ENCODE data around the gene CCDC66.

Gene CCDC66

DNA sequence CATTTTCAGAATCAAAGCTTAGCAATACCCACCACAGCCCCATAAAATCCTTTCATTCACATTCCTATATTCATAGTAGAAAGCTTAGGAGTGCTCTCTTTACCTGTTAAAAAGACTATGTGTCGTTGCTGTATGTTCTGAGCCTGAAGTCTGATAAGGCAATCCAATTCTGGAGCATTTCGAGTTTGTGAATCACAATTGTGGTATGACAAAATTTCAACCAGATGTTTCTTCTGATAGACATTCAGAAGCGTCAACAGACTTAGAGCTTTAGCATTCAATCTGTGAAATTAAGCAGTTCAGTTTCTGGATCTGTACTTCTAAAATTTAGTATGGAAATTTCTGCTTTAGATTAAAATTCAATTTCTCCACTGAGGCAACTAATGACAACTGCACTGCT is 67.8 kb downstream of the CCDC66 start:
- TF ChIP-seq POLR2A (IDR thresholded peaks at IDR 0.05; ENCODE audit: low read depth, low read length) = no peak
- TF ChIP-seq TAF1 (IDR thresholded peaks at IDR 0.05; ENCODE audit: borderline replicate concordance, low read depth, low read length) = no peak
- no peak for TF ChIP-seq POLR2AphosphoS5 (IDR thresholded peaks at IDR 0.05; ENCODE audit: low read depth, low read length)
- no peak for FAIRE-seq
- DNase-seq (ENCODE audit: insufficient read length) = no peak

DNA sequence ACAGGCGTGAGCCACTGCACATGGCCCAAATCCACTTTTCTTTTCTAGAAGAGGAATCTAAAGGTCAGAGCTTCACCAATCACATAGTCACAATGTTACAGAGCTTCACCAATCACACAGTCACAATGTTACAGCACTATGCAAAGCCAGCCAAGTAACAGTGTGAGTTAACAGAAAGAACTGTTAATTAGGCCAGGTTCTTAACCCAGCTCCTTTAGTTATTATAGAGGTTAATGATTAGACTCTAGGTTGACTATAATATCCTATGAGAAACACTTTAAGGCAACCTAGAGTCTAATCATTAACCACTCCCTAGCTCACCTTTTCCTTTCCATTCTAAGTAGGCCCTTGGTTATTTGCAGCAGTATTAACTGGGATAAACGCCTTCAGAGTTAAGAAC is 72.1 kb downstream of the CCDC66 start:
- FAIRE-seq = no peak
- TF ChIP-seq POLR2A (IDR thresholded peaks at IDR 0.05; ENCODE audit: low read depth, low read length) = no peak
- TF ChIP-seq TAF1 (IDR thresholded peaks at IDR 0.05; ENCODE audit: borderline replicate concordance, low read depth, low read length) = no peak
- no peak for TF ChIP-seq POLR2AphosphoS5 (IDR thresholded peaks at IDR 0.05; ENCODE audit: low read depth, low read length)
- DNase-seq (ENCODE audit: insufficient read length) = no peak

DNA sequence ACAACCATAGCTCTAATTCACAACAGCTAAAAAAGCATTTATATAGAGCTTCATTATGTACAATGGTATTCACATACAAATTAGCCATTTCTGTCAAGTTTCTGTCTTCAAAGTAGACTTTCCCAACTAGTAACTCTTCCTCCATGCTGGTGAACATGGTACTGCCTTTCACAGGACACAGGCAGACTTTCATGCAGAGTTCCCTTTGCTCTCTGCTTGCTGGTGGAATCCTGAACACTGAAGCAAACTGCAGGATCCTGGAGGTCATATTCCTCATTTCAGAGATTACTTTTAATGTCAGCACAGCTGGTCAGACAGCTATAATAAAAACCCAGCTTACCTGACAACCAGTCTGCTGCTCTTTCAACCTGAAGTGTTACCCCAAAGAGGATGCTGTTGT is 72.5 kb downstream of the CCDC66 start:
- DNase-seq (ENCODE audit: insufficient read length) (no peak), FAIRE-seq (no peak)
- TF ChIP-seq POLR2AphosphoS5 (IDR thresholded peaks at IDR 0.05; ENCODE audit: low read depth, low read length) (no peak), TAF1 (IDR thresholded peaks at IDR 0.05; ENCODE audit: borderline replicate concordance, low read depth, low read length) (no peak), POLR2A (IDR thresholded peaks at IDR 0.05; ENCODE audit: low read depth, low read length) (no peak)

DNA sequence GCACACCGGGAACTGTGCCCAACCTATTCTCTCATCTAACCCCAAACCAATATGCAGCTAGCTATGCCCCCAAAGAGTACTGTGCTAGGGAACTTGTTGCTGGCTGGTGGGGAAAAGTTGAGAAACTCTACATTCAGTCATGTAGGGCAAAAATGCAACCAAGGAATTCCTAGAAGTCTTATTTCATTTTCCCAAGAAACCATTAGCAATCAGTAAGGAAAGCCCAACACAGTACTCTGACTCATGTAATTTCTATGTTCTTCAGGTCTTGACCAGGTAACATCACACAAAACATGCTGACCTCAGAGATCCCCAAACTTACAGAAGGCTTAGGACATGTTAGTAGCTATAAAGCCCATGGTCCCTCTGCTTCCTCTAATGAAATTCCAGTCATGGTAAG is 74.0 kb downstream of the CCDC66 start:
- FAIRE-seq (no peak), DNase-seq (ENCODE audit: insufficient read length) (no peak)
- no peak for TF ChIP-seq TAF1 (IDR thresholded peaks at IDR 0.05; ENCODE audit: borderline replicate concordance, low read depth, low read length)

DNA sequence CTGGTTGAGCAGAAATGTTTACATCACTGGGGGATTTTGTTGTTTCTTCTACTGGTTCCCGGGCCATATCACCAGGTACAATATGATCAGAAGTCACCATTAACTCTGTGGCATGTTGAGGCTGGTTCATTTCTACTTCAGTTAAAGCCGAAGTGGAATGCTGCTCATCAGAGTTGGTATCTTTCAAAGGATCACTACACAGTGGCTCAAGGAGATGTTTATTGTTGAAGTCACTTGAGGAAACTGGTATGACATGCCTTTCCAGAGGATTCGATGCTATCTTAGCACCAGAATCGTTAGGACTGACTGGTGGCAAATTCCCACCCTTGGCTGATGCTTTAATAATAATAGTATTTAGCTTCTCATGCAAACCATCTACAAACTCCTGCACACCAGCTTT is 76.2 kb downstream of the CCDC66 start:
- TF ChIP-seq TAF1 (IDR thresholded peaks at IDR 0.05; ENCODE audit: borderline replicate concordance, low read depth, low read length) = no peak
- TF ChIP-seq POLR2A (IDR thresholded peaks at IDR 0.05; ENCODE audit: low read depth, low read length) = no peak
- TF ChIP-seq POLR2AphosphoS5 (IDR thresholded peaks at IDR 0.05; ENCODE audit: low read depth, low read length) = no peak
- no peak for DNase-seq (ENCODE audit: insufficient read length)
- FAIRE-seq = no peak

DNA sequence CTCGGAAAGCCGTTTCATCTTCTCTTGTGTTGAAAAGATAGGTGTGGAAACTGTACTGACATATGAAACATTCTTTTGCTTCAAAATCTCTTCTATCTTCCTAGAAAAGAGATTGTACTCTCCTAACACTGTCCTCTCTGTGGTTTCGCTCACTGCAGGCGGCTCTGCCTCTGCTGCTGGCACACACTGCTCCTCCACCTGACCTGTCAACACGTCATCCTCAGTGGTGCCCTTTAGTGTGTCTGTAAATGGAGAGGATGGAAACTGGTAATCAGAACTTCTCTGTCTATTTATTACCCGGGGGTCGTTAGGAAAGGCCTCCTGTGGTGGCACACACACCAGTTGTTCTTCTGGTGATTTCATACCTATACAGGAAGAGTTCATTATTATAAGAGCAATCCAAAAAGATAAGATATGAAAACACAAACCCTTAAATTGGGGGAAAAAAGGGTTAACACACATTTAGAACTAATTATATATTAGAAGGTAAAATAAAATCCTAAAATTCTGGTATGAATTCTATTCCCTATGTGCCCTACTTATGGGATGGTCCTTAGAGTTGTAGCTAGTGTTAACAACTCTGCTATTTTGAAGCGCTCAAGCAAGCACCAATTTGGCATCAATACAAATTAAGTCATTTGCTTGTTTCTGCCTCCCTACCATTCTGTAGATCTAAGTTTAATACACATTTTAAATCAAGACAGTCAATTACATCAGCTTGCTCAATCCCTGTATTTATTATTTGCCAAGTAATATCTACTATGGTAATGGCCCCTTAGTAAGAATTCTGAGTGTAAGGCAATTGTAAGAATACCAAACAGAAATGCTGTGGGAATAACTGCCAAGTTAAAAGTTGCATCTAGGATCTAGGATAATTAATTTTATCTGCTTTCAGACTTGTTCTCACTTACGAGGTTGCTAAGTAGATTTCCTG is 76.9 kb downstream of the CCDC66 start:
- TF ChIP-seq POLR2A (IDR thresholded peaks at IDR 0.05; ENCODE audit: low read depth, low read length) (no peak), POLR2AphosphoS5 (IDR thresholded peaks at IDR 0.05; ENCODE audit: low read depth, low read length) (no peak), TAF1 (IDR thresholded peaks at IDR 0.05; ENCODE audit: borderline replicate concordance, low read depth, low read length) (no peak)
- no peak for FAIRE-seq

DNA sequence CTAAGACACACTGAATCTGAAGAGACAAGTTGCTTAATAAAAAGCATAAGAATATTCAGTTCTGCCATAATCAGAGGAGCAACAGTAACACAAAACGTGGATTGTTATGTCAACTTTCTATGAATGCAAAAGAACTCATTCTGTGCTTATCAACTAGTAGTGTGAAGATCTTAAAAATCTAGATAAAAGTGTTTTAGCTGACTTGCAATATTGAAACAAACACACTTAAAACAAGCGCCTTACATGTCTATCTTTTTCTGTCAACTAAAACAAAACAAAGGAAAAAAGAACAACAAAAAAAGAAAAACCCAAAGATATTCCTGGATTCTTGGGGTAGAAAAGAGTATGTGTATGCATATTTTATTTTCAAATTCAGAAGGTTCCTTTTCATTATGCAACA is 88.4 kb downstream of the CCDC66 start:
- DNase-seq (ENCODE audit: insufficient read length) (no peak), FAIRE-seq (no peak)
- TF ChIP-seq POLR2AphosphoS5 (IDR thresholded peaks at IDR 0.05; ENCODE audit: low read depth, low read length) = no peak
- TF ChIP-seq POLR2A (IDR thresholded peaks at IDR 0.05; ENCODE audit: low read depth, low read length) = no peak
- TF ChIP-seq TAF1 (IDR thresholded peaks at IDR 0.05; ENCODE audit: borderline replicate concordance, low read depth, low read length) = no peak

More for the DNA sequence above, 76.9 kb downstream of the CCDC66 start:
- no peak for DNase-seq (ENCODE audit: insufficient read length)

DNA sequence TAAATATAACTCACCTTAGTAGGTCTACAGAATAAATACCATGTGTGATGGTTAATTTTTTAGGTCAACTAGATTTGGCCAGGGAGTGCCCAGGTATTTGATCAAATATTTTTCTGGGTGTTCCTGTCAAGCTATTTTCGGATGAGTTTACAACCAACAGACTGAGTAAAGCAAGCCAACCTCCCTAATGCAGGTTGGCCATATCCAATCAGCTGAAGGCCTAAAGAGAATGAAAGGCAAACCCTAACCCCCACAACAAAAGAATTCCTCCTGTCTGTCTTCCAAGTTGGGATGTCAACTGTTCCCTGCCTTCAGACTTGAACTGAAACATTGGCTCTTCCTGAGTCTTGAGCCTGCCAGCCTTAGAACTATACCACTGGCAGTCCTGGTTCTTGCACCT is 97.5 kb downstream of the CCDC66 start:
- FAIRE-seq = no peak
- DNase-seq (ENCODE audit: insufficient read length) = no peak
- TF ChIP-seq TAF1 (IDR thresholded peaks at IDR 0.05; ENCODE audit: borderline replicate concordance, low read depth, low read length) (no peak), POLR2AphosphoS5 (IDR thresholded peaks at IDR 0.05; ENCODE audit: low read depth, low read length) (no peak), POLR2A (IDR thresholded peaks at IDR 0.05; ENCODE audit: low read depth, low read length) (no peak)

DNA sequence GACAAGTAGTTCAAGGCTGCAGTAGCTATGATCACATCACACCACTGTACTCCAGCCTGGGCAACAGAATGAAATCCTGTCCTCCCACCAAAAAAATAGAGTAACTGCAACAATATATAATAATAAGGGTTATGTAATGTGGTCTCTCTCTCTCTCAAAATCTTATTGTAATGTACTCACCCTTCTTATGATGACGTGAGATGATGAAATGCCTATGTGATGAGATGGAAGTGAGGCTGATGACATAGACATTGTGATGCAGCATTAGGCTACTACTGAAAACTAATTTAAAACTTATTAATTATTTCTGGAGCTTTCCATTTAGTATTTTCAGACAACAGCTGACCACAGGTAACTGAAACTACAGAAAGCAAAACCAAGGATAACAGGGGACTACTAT is 98.7 kb downstream of the CCDC66 start:
- TF ChIP-seq POLR2A (IDR thresholded peaks at IDR 0.05; ENCODE audit: low read depth, low read length) (no peak), TAF1 (IDR thresholded peaks at IDR 0.05; ENCODE audit: borderline replicate concordance, low read depth, low read length) (no peak), POLR2AphosphoS5 (IDR thresholded peaks at IDR 0.05; ENCODE audit: low read depth, low read length) (no peak)
- FAIRE-seq (no peak), DNase-seq (ENCODE audit: insufficient read length) (no peak)

DNA sequence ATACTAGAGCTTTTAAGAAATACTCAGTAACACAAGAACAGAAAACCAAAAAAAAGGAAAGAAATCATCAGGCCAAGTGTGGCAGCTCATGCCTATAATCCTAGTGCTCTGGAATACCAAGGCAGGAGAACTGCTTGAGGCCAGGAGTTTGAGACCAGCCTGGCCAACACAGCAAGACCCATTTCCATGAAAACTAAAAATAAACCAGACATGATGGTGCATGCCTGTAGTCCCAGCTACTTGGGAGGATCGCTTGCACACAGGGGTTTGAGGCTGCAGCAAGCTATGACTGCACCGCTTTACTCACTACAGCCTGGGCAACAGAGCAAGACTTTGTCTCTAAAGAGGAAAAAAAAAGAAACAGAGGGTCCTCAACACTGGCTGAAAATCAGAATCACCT is 107.8 kb downstream of the CCDC66 start:
- TF ChIP-seq TAF1 (IDR thresholded peaks at IDR 0.05; ENCODE audit: borderline replicate concordance, low read depth, low read length) (no peak), POLR2A (IDR thresholded peaks at IDR 0.05; ENCODE audit: low read depth, low read length) (no peak)
- FAIRE-seq (no peak), DNase-seq (ENCODE audit: insufficient read length) (no peak)

DNA sequence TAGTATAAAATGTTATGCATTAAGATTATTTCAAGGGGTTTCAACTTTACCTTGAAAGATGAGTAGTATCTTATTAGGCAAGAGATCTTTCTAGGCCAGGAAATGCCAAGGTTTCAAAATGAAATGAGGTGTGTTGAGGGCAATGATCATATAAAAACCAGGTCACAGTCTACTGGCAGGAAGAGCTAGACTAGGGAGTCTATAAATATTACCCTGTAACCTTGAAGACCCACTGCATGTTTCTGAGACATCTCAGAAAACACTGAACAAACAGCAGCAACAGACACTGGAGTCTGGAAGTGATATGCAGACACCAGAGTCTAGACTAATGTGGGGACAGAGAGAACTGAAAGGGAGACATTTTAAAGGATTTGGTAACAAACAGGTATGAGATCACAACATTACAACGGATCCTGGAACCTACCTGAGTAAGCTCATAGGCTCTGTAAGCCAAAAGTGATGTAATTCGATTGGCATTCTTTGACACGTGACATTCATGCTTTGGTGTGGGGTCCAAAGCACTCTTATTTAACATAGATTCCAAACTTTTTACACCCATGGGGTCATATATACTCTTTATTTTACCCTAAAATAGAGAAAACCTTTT is 111.1 kb downstream of the CCDC66 start:
- peak; percentile 69 for FAIRE-seq
- no peak for TF ChIP-seq TAF1 (IDR thresholded peaks at IDR 0.05; ENCODE audit: borderline replicate concordance, low read depth, low read length)
- TF ChIP-seq POLR2A (IDR thresholded peaks at IDR 0.05; ENCODE audit: low read depth, low read length) = no peak
- TF ChIP-seq POLR2AphosphoS5 (IDR thresholded peaks at IDR 0.05; ENCODE audit: low read depth, low read length) = no peak
- no peak for DNase-seq (ENCODE audit: insufficient read length)
